ENCODE results near the gene SRPRA.
A peak's percentile ranks its signal among the peaks of the same experiment; 100 is the strongest.
"Not testable (repeated sequence)": the region's sequence is repeated elsewhere in the genome, so short reads cannot be mapped to it uniquely, and the experiment has no call there.

SRPRA gene

GRCh38 chr11:126284829-126285228, 16.1 kb upstream of the SRPRA start:
- peak; percentile 90 for DNase-seq (ENCODE audit: low spot score)

GRCh38 chr11:126282736-126283591, 14.3 kb upstream of the SRPRA start, which contains the start of gene TIRAP:
Gene TIRAP, plus strand, starts transcription at chr11:126283093. Its CDS starts 7,802 bp downstream, at chr11:126290895.
- peak; percentile 32 for DNase-seq (ENCODE audit: low spot score)

GRCh38 chr11:126282361-126282735, 13.7 kb upstream of the SRPRA start:
- DNase-seq (ENCODE audit: low spot score), result no peak

GRCh38 chr11:126281666-126282175, 13.0 kb upstream of the SRPRA start:
- DNase-seq (ENCODE audit: low spot score), result no peak

GRCh38 chr11:126281245-126281644, 12.6 kb upstream of the SRPRA start:
- DNase-seq (ENCODE audit: low spot score), result no peak

GRCh38 chr11:126280595-126280994, 11.9 kb upstream of the SRPRA start:
- no peak for DNase-seq (ENCODE audit: low spot score)

- DNase-seq (ENCODE audit: low spot score), result no peak
These were observed 10.5 kb upstream of the SRPRA start for GRCh38 chr11:126279191-126279590.

- no peak for DNase-seq (ENCODE audit: low spot score)
These were observed 9.1 kb upstream of the SRPRA start for GRCh38 chr11:126277780-126278179.

GRCh38 chr11:126277322-126277721, 8.6 kb upstream of the SRPRA start:
- DNase-seq (ENCODE audit: low spot score), result no peak

GRCh38 chr11:126268361-126268707, 361 bp downstream of the SRPRA start:
- peak; percentile 20 for DNase-seq (ENCODE audit: low spot score)

GRCh38 chr11:126267650-126268049, 1.0 kb downstream of the SRPRA start:
- DNase-seq (ENCODE audit: low spot score), result no peak

GRCh38 chr11:126265811-126266210, 2.9 kb downstream of the SRPRA start:
- DNase-seq (ENCODE audit: low spot score), result no peak

GRCh38 chr11:126263489-126263888, 5.2 kb downstream of the SRPRA start:
- DNase-seq (ENCODE audit: low spot score), result no peak

GRCh38 chr11:126262216-126262615, 6.5 kb downstream of the SRPRA start:
- no peak for DNase-seq (ENCODE audit: low spot score)

GRCh38 chr11:126257764-126258163, 10.9 kb downstream of the SRPRA start:
- DNase-seq (ENCODE audit: low spot score), result no peak

GRCh38 chr11:126257144-126257543, 11.6 kb downstream of the SRPRA start:
- DNase-seq (ENCODE audit: low spot score), result no peak

- no peak for DNase-seq (ENCODE audit: low spot score)
These were observed 12.5 kb downstream of the SRPRA start for GRCh38 chr11:126256216-126256615.

GRCh38 chr11:126255507-126255906, 13.2 kb downstream of the SRPRA start:
- not testable (repeated sequence) for DNase-seq (ENCODE audit: low spot score)

- DNase-seq (ENCODE audit: low spot score), result no peak
These were observed 13.9 kb downstream of the SRPRA start for GRCh38 chr11:126254819-126255218.

- no peak for DNase-seq (ENCODE audit: low spot score)
These were observed 15.4 kb downstream of the SRPRA start for GRCh38 chr11:126253265-126253664.

GRCh38 chr11:126246636-126247035, 22.1 kb downstream of the SRPRA start:
- DNase-seq (ENCODE audit: low spot score), result no peak

GRCh38 chr11:126233391-126233790, 35.3 kb downstream of the SRPRA start:
- no peak for DNase-seq (ENCODE audit: low spot score)

GRCh38 chr11:126232683-126233082, 36.0 kb downstream of the SRPRA start:
- DNase-seq (ENCODE audit: low spot score), result no peak
